Neural cell (in vitro differentiated cells): Measurements from ENCODE around the gene SLC36A1. TPM values are rescaled to one million over a fixed set of nuclear protein-coding genes. Genes with fewer than 3 reads are reported as not detected.

Experiments used
- H2AFZ ChIP-seq: fragments of 200-600, 300-800 bp; sonication (generic), shearing (Covaris generic); 2 replicates; pipeline ENCODE4 v1.6.0; 2014; ENCODE audit warnings: low read depth, mild to moderate bottlenecking, antibody characterized with exemption, low read length, moderate library complexity
- H3F3A ChIP-seq: fragments of 200-600 bp; shearing (Covaris generic); 2 replicates; pipeline ENCODE4 v1.6.1; 2016; ENCODE audit warnings: mild to moderate bottlenecking, moderate library complexity, mixed read lengths, antibody characterized with exemption, low read length; ENCODE audit not compliant: insufficient read depth, poor library complexity, severe bottlenecking
- H3K27ac ChIP-seq: fragments of 200-600, 300-800 bp; sonication (generic), shearing (Covaris generic); 2 replicates; pipeline ENCODE4 v1.5.1; 2014; ENCODE audit warnings: mild to moderate bottlenecking, low read length, moderate library complexity
- H3K27me3 ChIP-seq: fragments of 300-800, 200-600 bp; sonication (generic), shearing (Covaris generic); 2 replicates; pipeline ENCODE4 v1.6.0; 2014; ENCODE audit warnings: mild to moderate bottlenecking, low read depth, low read length, moderate library complexity; ENCODE audit not compliant: insufficient read depth
- H3K36me3 ChIP-seq: fragments of 300-800, 200-600 bp; sonication (generic), shearing (Covaris generic); 2 replicates; pipeline ENCODE4 v1.5.1; 2014; ENCODE audit warnings: mild to moderate bottlenecking, antibody characterized with exemption, low read length, moderate library complexity; ENCODE audit not compliant: insufficient read depth
- H3K4me2 ChIP-seq: fragments of 300-800, 200-600 bp; sonication (generic), shearing (Covaris generic); 2 replicates; pipeline ENCODE4 v1.6.0; 2014; ENCODE audit warnings: mild to moderate bottlenecking, low read length
- H3K4me3 ChIP-seq: fragments of 300-800, 200-600 bp; sonication (generic), shearing (Covaris generic); 2 replicates; pipeline ENCODE4 v1.5.1; 2014; ENCODE audit warnings: mild to moderate bottlenecking, low read length, moderate library complexity
- H3K79me2 ChIP-seq: fragments of 200-600 bp; shearing (Covaris generic); replicated peaks from 2 replicates; pipeline ENCODE4 v1.6.0; 2014; ENCODE audit warnings: mild to moderate bottlenecking, low read length, moderate library complexity; ENCODE audit not compliant: insufficient read depth
- H3K9ac ChIP-seq: fragments of 300-800, 200-600 bp; sonication (generic), shearing (Covaris generic); 2 replicates; pipeline ENCODE4 v1.6.1; 2016; ENCODE audit warnings: mild to moderate bottlenecking, low read length, mixed read lengths
- H3K9me2 ChIP-seq: fragments of 200-600 bp; shearing (Covaris generic); 2 replicates; pipeline ENCODE4 v1.6.1; 2016; ENCODE audit warnings: mild to moderate bottlenecking, low read length, mixed read lengths; ENCODE audit not compliant: insufficient read depth
- H3K9me3 ChIP-seq: fragments of 200-600, 300-800 bp; sonication (generic), shearing (Covaris generic); 2 replicates; pipeline ENCODE4 v1.6.1; 2016; ENCODE audit warnings: mild to moderate bottlenecking, mixed run types, low read length, moderate library complexity, mixed read lengths
- H4K20me1 ChIP-seq: fragments of 200-600 bp; shearing (Covaris generic); 2 replicates; pipeline ENCODE4 v1.6.1; 2016; ENCODE audit warnings: mild to moderate bottlenecking, mixed run types; ENCODE audit not compliant: insufficient read depth
- EP300 ChIP-seq: fragments of 450-650 bp; conservative IDR thresholded peaks from 2 replicates; pipeline ENCODE4 v1.6.1; 2014; ENCODE audit warnings: antibody characterized with exemption, mild to moderate bottlenecking, moderate library complexity; ENCODE audit not compliant: poor library complexity, severe bottlenecking
- EZH2 ChIP-seq: fragments of 200-600, 300-800 bp; shearing (Covaris generic), sonication (generic); IDR thresholded peaks from 2 replicates; pipeline ENCODE4 v1.6.1; 2014; ENCODE audit warnings: antibody characterized with exemption, low read length, borderline replicate concordance, mild to moderate bottlenecking; ENCODE audit not compliant: insufficient read depth, poor library complexity, severe bottlenecking
- MXI1 ChIP-seq: fragments of 450-650 bp; conservative IDR thresholded peaks from 2 replicates; pipeline ENCODE4 v1.6.1; 2014; ENCODE audit warnings: antibody characterized with exemption, mild to moderate bottlenecking; ENCODE audit not compliant: poor library complexity, severe bottlenecking
- POLR2AphosphoS5 ChIP-seq: IDR thresholded peaks from 2 replicates; pipeline ENCODE4 v1.6.1; 2012
- RAD21 ChIP-seq: fragments of 450-650 bp; conservative IDR thresholded peaks from 2 replicates; pipeline ENCODE4 v1.6.1; 2014; ENCODE audit warnings: antibody characterized with exemption, mild to moderate bottlenecking, moderate library complexity
- REST ChIP-seq: IDR thresholded peaks from 2 replicates; pipeline ENCODE4 v1.6.1; 2012; ENCODE audit warnings: borderline replicate concordance
- SMC3 ChIP-seq: fragments of 450-650 bp; conservative IDR thresholded peaks from 2 replicates; pipeline ENCODE4 v1.6.1; 2014; ENCODE audit warnings: antibody characterized with exemption, mild to moderate bottlenecking, moderate library complexity; ENCODE audit not compliant: poor library complexity
- TAF1 ChIP-seq: IDR thresholded peaks from 2 replicates; pipeline ENCODE4 v1.6.1; 2012; ENCODE audit warnings: low read depth
- polyA plus RNA-seq: library from polyadenylated mRNA; depleted of rRNA; stranded (reverse); fragments of >200 nt; gene quantifications from 2 replicates; pipeline ENCODE4 v1.2.3, GENCODE V29; 2014
- TF ChIP-seq, protein P1 (sequence below): fragments of 450-650 bp; IDR thresholded peaks from 2 replicates; pipeline ENCODE4 v1.5.1; 2014; ENCODE audit warnings: antibody characterized with exemption, mild to moderate bottlenecking, moderate library complexity; ENCODE audit not compliant: poor library complexity, severe bottlenecking

SLC36A1 gene
- polyA plus RNA-seq, 1 donor from 2014 or later, result 5.3 TPM

DNA sequence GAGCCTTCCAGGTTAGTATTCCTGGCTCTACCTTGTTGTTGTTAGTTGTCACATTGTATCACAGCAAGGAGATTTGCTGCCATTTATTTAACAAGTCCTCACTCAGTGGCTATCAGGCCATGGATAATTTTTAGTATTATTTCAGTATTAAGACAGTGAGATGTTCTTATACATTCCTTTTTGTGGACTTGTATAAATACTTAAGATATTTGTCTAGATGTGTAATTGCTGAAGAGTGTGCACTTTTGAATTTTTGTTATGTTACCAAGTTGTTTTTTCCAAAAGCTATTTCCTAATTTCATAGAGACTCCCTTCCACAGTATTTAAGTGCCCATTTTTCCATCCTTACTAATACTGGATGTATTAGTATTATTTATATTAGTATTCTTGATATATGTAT is 22.0 kb downstream of the SLC36A1 start:
- Histone ChIP-seq H3K4me2 (no peak overlapping the region), H3K9ac (no peak overlapping the region)
- TF ChIP-seq SMC3 (no peak), POLR2AphosphoS5 (no peak), EZH2 (no peak), MXI1 (no peak), RAD21 (no peak), REST (no peak), EP300 (no peak), TAF1 (no peak)
- TF ChIP-seq, protein P1, sequence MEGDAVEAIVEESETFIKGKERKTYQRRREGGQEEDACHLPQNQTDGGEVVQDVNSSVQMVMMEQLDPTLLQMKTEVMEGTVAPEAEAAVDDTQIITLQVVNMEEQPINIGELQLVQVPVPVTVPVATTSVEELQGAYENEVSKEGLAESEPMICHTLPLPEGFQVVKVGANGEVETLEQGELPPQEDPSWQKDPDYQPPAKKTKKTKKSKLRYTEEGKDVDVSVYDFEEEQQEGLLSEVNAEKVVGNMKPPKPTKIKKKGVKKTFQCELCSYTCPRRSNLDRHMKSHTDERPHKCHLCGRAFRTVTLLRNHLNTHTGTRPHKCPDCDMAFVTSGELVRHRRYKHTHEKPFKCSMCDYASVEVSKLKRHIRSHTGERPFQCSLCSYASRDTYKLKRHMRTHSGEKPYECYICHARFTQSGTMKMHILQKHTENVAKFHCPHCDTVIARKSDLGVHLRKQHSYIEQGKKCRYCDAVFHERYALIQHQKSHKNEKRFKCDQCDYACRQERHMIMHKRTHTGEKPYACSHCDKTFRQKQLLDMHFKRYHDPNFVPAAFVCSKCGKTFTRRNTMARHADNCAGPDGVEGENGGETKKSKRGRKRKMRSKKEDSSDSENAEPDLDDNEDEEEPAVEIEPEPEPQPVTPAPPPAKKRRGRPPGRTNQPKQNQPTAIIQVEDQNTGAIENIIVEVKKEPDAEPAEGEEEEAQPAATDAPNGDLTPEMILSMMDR, result no peak

GRCh38 chr5:151469992-151470391 is 22.6 kb downstream of the SLC36A1 start:
- TF ChIP-seq, protein P1, result no peak
- TF ChIP-seq EZH2 (no peak), TAF1 (no peak), RAD21 (no peak), MXI1 (no peak), REST (no peak), EP300 (no peak), POLR2AphosphoS5 (no peak), SMC3 (no peak)
- H3K27ac ChIP-seq, result no peak overlapping the region

More for the DNA sequence above, 22.0 kb downstream of the SLC36A1 start:
- no peak overlapping the region for H3K27ac ChIP-seq
- H3K36me3 ChIP-seq, result no peaks in the 10 kb centered on the region
- H3K9me2 ChIP-seq, result no peaks in the 10 kb centered on the region
- no peaks in the 10 kb centered on the region for H3K79me2 ChIP-seq
- no peaks in the 10 kb centered on the region for H4K20me1 ChIP-seq
- no peaks in the 10 kb centered on the region for H3K27me3 ChIP-seq
- no peaks in the 10 kb centered on the region for H3K9me3 ChIP-seq
- H3F3A ChIP-seq, result no peaks in the 10 kb centered on the region
- H2AFZ ChIP-seq, result no peak overlapping the region
- H3K4me3 ChIP-seq, result no peak overlapping the region

More at GRCh38 chr5:151469992-151470391, 22.6 kb downstream of the SLC36A1 start:
- no peak overlapping the region for H3K4me2 ChIP-seq
- no peaks in the 10 kb centered on the region for H3F3A ChIP-seq
- no peaks in the 10 kb centered on the region for H3K9me3 ChIP-seq
- H3K4me3 ChIP-seq, result no peak overlapping the region
- H3K9ac ChIP-seq, result no peak overlapping the region
- no peaks in the 10 kb centered on the region for H3K27me3 ChIP-seq
- H3K79me2 ChIP-seq, result no peaks in the 10 kb centered on the region
- H3K36me3 ChIP-seq, result no peaks in the 10 kb centered on the region
- no peak overlapping the region for H2AFZ ChIP-seq
- H4K20me1 ChIP-seq, result no peaks in the 10 kb centered on the region
- H3K9me2 ChIP-seq, result no peaks in the 10 kb centered on the region
